H1 (cell line): ENCODE results near the gene HYCC1. TPM values are rescaled to one million over a fixed set of nuclear protein-coding genes. Genes with fewer than 3 reads are reported as not detected.
"Not testable (repeated sequence)": the region's sequence is repeated elsewhere in the genome, so short reads cannot be mapped to it uniquely, and the experiment has no call there.

ENCODE experiments used
- CTCF ChIA-PET: fragments of 300-600 bp; sonication (Branson Sonifier 250); formaldehyde crosslinking; loops from one replicate; lab custom pipeline; 2021; ENCODE audit not compliant: partially characterized antibody; lab: Charles Lee
- POLR2A ChIA-PET: fragments of 300-600 bp; sonication (Branson Sonifier 250); formaldehyde crosslinking; loops from one replicate; lab custom pipeline; 2021; ENCODE audit warnings: inconsistent platforms; ENCODE audit not compliant: partially characterized antibody; lab: Charles Lee
- DNase-seq, 2 experiments: peaks; one replicate each; pipeline versions ENCODE4 v3.0.0 to v3.0.0-alpha.2; 2010 to 2022; ENCODE audit warnings: low spot score in 2 of 2, low read depth in 1 of 2, mixed read lengths in 1 of 2
- FAIRE-seq: peaks from 2 replicates; lab custom pipeline; 2011; peaks lifted over from hg19 to GRCh38; lab: Jason Lieb, UNC
- H2AFZ ChIP-seq: 2 replicates; pipeline ENCODE4 v1.8.1; 2012; ENCODE audit warnings: low read length, inconsistent platforms
- H2AK5ac ChIP-seq: 2 replicates; pipeline ENCODE4 v1.6.1; 2013; ENCODE audit warnings: low read depth, low read length
- H2BK120ac ChIP-seq: replicated peaks from 2 replicates; pipeline ENCODE3; 2013; ENCODE audit warnings: low read depth, low read length, inconsistent platforms
- H2BK12ac ChIP-seq: 2 replicates; pipeline ENCODE4 v1.6.1; 2013; ENCODE audit warnings: low read depth, low read length
- H2BK15ac ChIP-seq: 2 replicates; pipeline ENCODE4 v1.6.1; 2013; ENCODE audit warnings: low read length
- H2BK20ac ChIP-seq: 2 replicates; pipeline ENCODE4 v1.6.1; 2013; ENCODE audit warnings: low read length
- H2BK5ac ChIP-seq: 2 replicates; pipeline ENCODE4 v1.6.1; 2013; ENCODE audit warnings: low read depth, low read length
- H3K14ac ChIP-seq: 2 replicates; pipeline ENCODE4 v1.6.1; 2013; ENCODE audit warnings: inconsistent platforms; ENCODE audit not compliant: insufficient read length
- H3K18ac ChIP-seq: 2 replicates; pipeline ENCODE4 v1.6.1; 2013; ENCODE audit warnings: low read length; ENCODE audit errors: extremely low read depth
- H3K23ac ChIP-seq: 2 replicates; pipeline ENCODE4 v1.6.1; 2013; ENCODE audit warnings: inconsistent platforms; ENCODE audit not compliant: insufficient read length
- H3K23me2 ChIP-seq: 2 replicates; pipeline ENCODE4 v1.6.1; 2013; ENCODE audit warnings: low read depth, low read length
- H3K27ac ChIP-seq: 2 replicates; pipeline ENCODE4 v1.6.1; 2011; ENCODE audit warnings: low read depth, low read length, inconsistent platforms
- H3K27me3 ChIP-seq, 4 experiments: replicated peaks in 1 of 4; 1 replicate in 1 of 4; 2 replicates in 3 of 4; pipeline versions ENCODE4 v1.6.1 to v1.8.1; 2011 to 2013; ENCODE audit warnings: low read length in 3 of 4, mild to moderate bottlenecking in 3 of 4, inconsistent platforms in 2 of 4, mixed read lengths in 2 of 4, moderate library complexity in 1 of 4; ENCODE audit not compliant: control insufficient read depth in 3 of 4, insufficient read depth in 3 of 4; ENCODE audit errors: extremely low read depth in 1 of 4
- H3K36me3 ChIP-seq, 4 experiments: 2 replicates each; pipeline versions ENCODE4 v1.6.1 to v1.8.1; 2011 to 2013; ENCODE audit warnings: mild to moderate bottlenecking in 4 of 4, low read length in 3 of 4, moderate library complexity in 2 of 4, control low read depth in 1 of 4, inconsistent platforms in 1 of 4; ENCODE audit not compliant: insufficient read depth in 4 of 4, control insufficient read depth in 2 of 4
- H3K4ac ChIP-seq: replicated peaks from 2 replicates; pipeline ENCODE3; 2013; ENCODE audit warnings: low read length, low read depth, mixed read lengths, inconsistent platforms; ENCODE audit not compliant: insufficient read length
- H3K4me1 ChIP-seq, 4 experiments: replicated peaks in 1 of 4; 1 replicate in 1 of 4; 2 replicates in 3 of 4; pipeline versions ENCODE4 v1.6.1 to v1.8.1; 2011 to 2013; ENCODE audit warnings: low read length in 3 of 4, inconsistent platforms in 2 of 4, mixed read lengths in 1 of 4; ENCODE audit not compliant: insufficient read depth in 4 of 4, control insufficient read depth in 3 of 4
- H3K4me2 ChIP-seq, 2 experiments: 2 replicates each; pipeline versions ENCODE4 v1.6.1 to v1.8.1; 2011 to 2013; ENCODE audit warnings: low read depth in 2 of 2, low read length in 2 of 2, control low read depth in 1 of 2, inconsistent platforms in 1 of 2, mild to moderate bottlenecking in 1 of 2; ENCODE audit not compliant: insufficient read depth in 1 of 2
- H3K4me3 ChIP-seq, 4 experiments: fragments of 200-600, 300-600 bp in 1 of 4; sonication (generic), shearing (Covaris generic), sonication (Bioruptor Twin) in 1 of 4; 2 replicates each; pipeline versions ENCODE4 v1.5.1 to v1.8.1; 2011 to 2016; ENCODE audit warnings: low read length in 4 of 4, low read depth in 3 of 4, control low read depth in 2 of 4, inconsistent platforms in 2 of 4, mild to moderate bottlenecking in 2 of 4, mixed read lengths in 1 of 4, moderate library complexity in 1 of 4; ENCODE audit not compliant: insufficient read depth in 2 of 4; ENCODE audit errors: extremely low read depth in 1 of 4
- H3K56ac ChIP-seq: replicated peaks from 2 replicates; pipeline ENCODE3; 2013; ENCODE audit warnings: low read depth, mild to moderate bottlenecking, mixed read lengths, low read length, inconsistent platforms; ENCODE audit not compliant: insufficient read length
- H3K79me1 ChIP-seq: 2 replicates; pipeline ENCODE4 v1.6.1; 2013; ENCODE audit warnings: low read depth, low read length, control low read depth
- H3K79me2 ChIP-seq, 2 experiments: 2 replicates each; pipeline versions ENCODE4 v1.6.1 to v1.8.1; 2012 to 2013; ENCODE audit warnings: low read length in 2 of 2, mild to moderate bottlenecking in 2 of 2, inconsistent platforms in 1 of 2; ENCODE audit not compliant: insufficient read depth in 2 of 2, control insufficient read depth in 1 of 2
- H3K9ac ChIP-seq, 4 experiments: replicated peaks in 1 of 4; 1 replicate in 1 of 4; 2 replicates in 3 of 4; pipeline versions ENCODE4 v1.6.1 to v1.8.1; 2011 to 2013; ENCODE audit warnings: low read depth in 3 of 4, low read length in 3 of 4, control low read depth in 2 of 4, mild to moderate bottlenecking in 2 of 4, moderate library complexity in 2 of 4, inconsistent platforms in 1 of 4; ENCODE audit errors: extremely low read depth in 1 of 4
- H3K9me3 ChIP-seq, 2 experiments: 2 replicates each; pipeline versions ENCODE4 v1.6.1 to v1.8.1; 2012 to 2013; ENCODE audit warnings: mild to moderate bottlenecking in 2 of 2, moderate library complexity in 2 of 2, control low read depth in 1 of 2, inconsistent platforms in 1 of 2, low read depth in 1 of 2, low read length in 1 of 2, mixed read lengths in 1 of 2; ENCODE audit not compliant: insufficient read depth in 2 of 2
- H4K20me1 ChIP-seq, 2 experiments: replicated peaks in 1 of 2; 2 replicates each; pipeline versions ENCODE3 to v1.8.1; 2011 to 2013; ENCODE audit warnings: inconsistent platforms in 2 of 2, low read length in 2 of 2, mild to moderate bottlenecking in 1 of 2; ENCODE audit not compliant: insufficient read depth in 2 of 2, control insufficient read depth in 1 of 2
- H4K5ac ChIP-seq: 2 replicates; pipeline ENCODE4 v1.6.1; 2013; ENCODE audit warnings: low read length, low read depth, mixed read lengths, inconsistent platforms; ENCODE audit not compliant: insufficient read length
- H4K8ac ChIP-seq: 2 replicates; pipeline ENCODE4 v1.8.0; 2013; ENCODE audit warnings: mild to moderate bottlenecking, moderate library complexity, low read length, inconsistent platforms; ENCODE audit not compliant: insufficient read depth; ENCODE audit errors: extremely low read depth
- H4K91ac ChIP-seq: replicated peaks from 2 replicates; pipeline ENCODE3; 2013; ENCODE audit warnings: low read length, mixed read lengths, inconsistent platforms; ENCODE audit not compliant: insufficient read length
- WGBS, 2 experiments: shearing (Covaris generic) in 1 of 2; methylation state at CpG; one replicate each; pipeline versions ENCODE4 v1.1.6 to v1.1.7; 2013 to 2015; ENCODE audit warnings: low lambda C conversion rate in 2 of 2, mixed read lengths in 2 of 2, inconsistent platforms in 1 of 2, low coverage in 1 of 2, missing lambda C conversion rate in 1 of 2; ENCODE audit not compliant: insufficient replicate concordance in 2 of 2, insufficient coverage in 1 of 2, insufficient read length in 1 of 2; ENCODE audit errors: extremely low coverage in 1 of 2, missing lambda C conversion rate in 1 of 2; 5-methylcytosine and 5-hydroxymethylcytosine counted together
- polyA plus RNA-seq, 7 experiments: library from polyadenylated mRNA; depleted of rRNA in 3 of 7; stranded (reverse) in 5 of 7; unstranded in 2 of 7; fragments of >200 nt in 5 of 7; fragments of 200-250 nt in 2 of 7; gene quantifications; 1 replicate in 5 of 7; 2 replicates in 1 of 7; 4 replicates in 1 of 7; pipeline versions ENCODE4 v1.2.1 to v1.2.3, GENCODE V29; 2011 to 2013; ENCODE audit warnings: missing spikeins in 2 of 7, mixed read lengths in 2 of 7
- total RNA-seq: library from RNA; stranded (reverse); fragmentation: NEBNext Ultra II Directional; extraction: Animal tissue kit (Norgen Biotek cat#: 25700); gene quantifications from 2 replicates; pipeline ENCODE4 v1.2.1, GENCODE V29; 2021

Gene HYCC1
- total and polyA plus RNA-seq, 2 of the 8 experiments (the other 6 are each of a cell fraction or from before 2014, with no cell fraction given) = 20.2 to 142 TPM

DNA sequence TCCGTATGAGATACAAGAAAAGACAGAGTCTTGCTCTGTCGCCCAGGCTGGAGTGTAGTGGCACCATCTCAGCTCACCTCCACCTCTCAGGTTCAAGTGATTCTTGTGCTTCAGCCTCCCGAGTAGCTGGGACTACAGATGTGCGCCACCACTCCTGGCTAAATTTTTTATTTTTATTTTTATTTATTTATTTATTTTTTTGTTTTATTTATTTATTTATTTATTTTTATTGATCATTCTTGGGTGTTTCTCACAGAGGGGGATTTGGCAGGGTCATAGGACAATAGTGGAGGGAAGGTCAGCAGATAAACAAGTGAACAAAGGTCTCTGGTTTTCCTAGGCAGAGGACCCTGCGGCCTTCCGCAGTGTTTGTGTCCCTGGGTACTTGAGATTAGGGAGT is 31.2 kb upstream of the HYCC1 start:
- POLR2A ChIA-PET, H4K91ac ChIP-seq, FAIRE-seq, H4K8ac ChIP-seq, H2BK15ac ChIP-seq, H3K4me1 ChIP-seq, H4K5ac ChIP-seq, H3K23ac ChIP-seq, H3K4me2 ChIP-seq, H3K9ac ChIP-seq, H3K79me1 ChIP-seq, H2BK20ac ChIP-seq, H3K4me3 ChIP-seq, H4K20me1 ChIP-seq, H3K9me3 ChIP-seq, H3K27me3 ChIP-seq, H3K4ac ChIP-seq, H2BK120ac ChIP-seq, H3K79me2 ChIP-seq, DNase-seq, H3K56ac ChIP-seq, H2AK5ac ChIP-seq, H3K18ac ChIP-seq, H3K27ac ChIP-seq, H3K36me3 ChIP-seq, H3K23me2 ChIP-seq, H3K14ac ChIP-seq, H2AFZ ChIP-seq, H2BK12ac ChIP-seq, H2BK5ac ChIP-seq: not testable (repeated sequence)
- 98% methylated on average over 4 of the region's 6 CpGs; no CpG with 5 or more reads in 1 of the 2 experiments for WGBS, 2 experiments
- CTCF ChIA-PET = interaction anchor here (2.1 to 2.2 kb wide), 2 partner anchors 10 to 184 kb away, joined by 8 to 10 read pairs; no protein-coding TSS in a partner anchor
